ENCODE measurements around the gene ATP2B2.

ATP2B2 gene

DNA sequence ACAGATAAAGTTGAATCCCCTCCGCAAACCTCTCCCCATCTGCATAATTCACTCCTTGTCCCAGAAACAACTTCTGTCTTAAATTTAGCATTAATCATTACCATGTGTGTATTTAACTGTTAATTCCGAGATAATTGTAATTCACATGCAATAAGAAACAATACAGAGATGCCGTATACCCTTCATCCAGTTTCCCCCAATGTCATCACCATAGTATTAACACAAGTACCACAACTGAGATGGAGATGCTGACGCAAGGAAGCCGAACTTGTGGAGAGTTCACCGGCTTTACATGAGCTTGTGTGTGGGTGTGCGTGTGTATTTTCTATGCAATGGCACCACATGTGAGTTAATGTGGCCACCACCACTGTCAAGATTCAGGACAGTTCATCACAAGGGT, 144.9 kb downstream of the ATP2B2 start:
- H3K79me2 ChIP-seq (ENCODE audit: insufficient read depth, low read length): no peaks in the 10 kb centered on the region
- no peak for TF ChIP-seq EZH2phosphoT487 (IDR thresholded peaks at IDR 0.05; ENCODE audit: borderline replicate concordance)
- TF ChIP-seq, protein P1, sequence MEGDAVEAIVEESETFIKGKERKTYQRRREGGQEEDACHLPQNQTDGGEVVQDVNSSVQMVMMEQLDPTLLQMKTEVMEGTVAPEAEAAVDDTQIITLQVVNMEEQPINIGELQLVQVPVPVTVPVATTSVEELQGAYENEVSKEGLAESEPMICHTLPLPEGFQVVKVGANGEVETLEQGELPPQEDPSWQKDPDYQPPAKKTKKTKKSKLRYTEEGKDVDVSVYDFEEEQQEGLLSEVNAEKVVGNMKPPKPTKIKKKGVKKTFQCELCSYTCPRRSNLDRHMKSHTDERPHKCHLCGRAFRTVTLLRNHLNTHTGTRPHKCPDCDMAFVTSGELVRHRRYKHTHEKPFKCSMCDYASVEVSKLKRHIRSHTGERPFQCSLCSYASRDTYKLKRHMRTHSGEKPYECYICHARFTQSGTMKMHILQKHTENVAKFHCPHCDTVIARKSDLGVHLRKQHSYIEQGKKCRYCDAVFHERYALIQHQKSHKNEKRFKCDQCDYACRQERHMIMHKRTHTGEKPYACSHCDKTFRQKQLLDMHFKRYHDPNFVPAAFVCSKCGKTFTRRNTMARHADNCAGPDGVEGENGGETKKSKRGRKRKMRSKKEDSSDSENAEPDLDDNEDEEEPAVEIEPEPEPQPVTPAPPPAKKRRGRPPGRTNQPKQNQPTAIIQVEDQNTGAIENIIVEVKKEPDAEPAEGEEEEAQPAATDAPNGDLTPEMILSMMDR (conservative IDR thresholded peaks at IDR 0.05; ENCODE audit: low read length): no peak

DNA sequence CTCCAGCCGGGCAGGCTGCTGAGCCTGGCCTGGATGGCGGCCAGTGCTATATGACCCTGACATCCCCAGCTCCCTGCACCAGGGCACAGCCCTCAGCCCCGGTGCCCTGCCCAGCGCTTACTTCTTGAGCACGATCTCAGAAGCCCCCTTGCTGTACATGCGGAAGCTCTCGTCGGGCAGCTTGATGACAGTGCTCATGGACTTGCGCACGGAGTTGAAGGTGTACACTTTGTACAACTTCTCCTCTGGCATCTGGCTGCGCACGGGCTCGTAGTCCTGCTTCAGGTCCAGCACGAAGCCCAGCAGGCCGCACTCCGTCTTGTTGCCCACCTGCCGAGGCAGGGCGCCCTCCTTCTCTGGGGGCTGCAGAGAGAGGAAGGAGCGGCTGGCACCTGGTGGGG, 145.6 kb downstream of the ATP2B2 start:
- H3K36me3 ChIP-seq (ENCODE audit: insufficient read depth, low read length): no peaks in the 10 kb centered on the region
- H3K79me2 ChIP-seq (ENCODE audit: insufficient read depth, low read length): no peaks in the 10 kb centered on the region
- no peaks in the 10 kb centered on the region for H3K9me3 ChIP-seq (ENCODE audit: insufficient read depth, low read depth, low read length)
- no peaks in the 10 kb centered on the region for H3F3A ChIP-seq (ENCODE audit: low read depth)
- H3K4me3 ChIP-seq (ENCODE audit: low read length, poor library complexity, severe bottlenecking): no peak overlapping the region
- H3K9ac ChIP-seq (ENCODE audit: low read depth, low read length, poor library complexity, severe bottlenecking): no peak overlapping the region
- TF ChIP-seq EZH2phosphoT487 (IDR thresholded peaks at IDR 0.05; ENCODE audit: borderline replicate concordance): no peak
- TF ChIP-seq, protein P1 (conservative IDR thresholded peaks at IDR 0.05; ENCODE audit: low read length): no peak
- H2AFZ ChIP-seq (ENCODE audit: low read length): no peak overlapping the region
- peaks cover 9% of the 10 kb centered on the region for H3K4me1 ChIP-seq (ENCODE audit: insufficient read depth, low read length, poor library complexity, severe bottlenecking)
- no peaks in the 10 kb centered on the region for H4K20me1 ChIP-seq (ENCODE audit: insufficient read depth, low read length, poor library complexity, severe bottlenecking)
- H3K4me2 ChIP-seq (ENCODE audit: low read depth, low read length, poor library complexity, severe bottlenecking): no peak overlapping the region
- no peaks in the 10 kb centered on the region for H3K9me2 ChIP-seq (replicated peaks; ENCODE audit: low read depth, low read length)
- H3K27me3 ChIP-seq (ENCODE audit: insufficient read depth, low read length, poor library complexity, severe bottlenecking): no peaks in the 10 kb centered on the region

More for the DNA sequence above, 144.9 kb downstream of the ATP2B2 start:
- H3K4me3 ChIP-seq (ENCODE audit: low read length, poor library complexity, severe bottlenecking): no peak overlapping the region
- no peaks in the 10 kb centered on the region for H3K27me3 ChIP-seq (ENCODE audit: insufficient read depth, low read length, poor library complexity, severe bottlenecking)
- H3K4me2 ChIP-seq (ENCODE audit: low read depth, low read length, poor library complexity, severe bottlenecking): no peak overlapping the region
- no peak overlapping the region for H2AFZ ChIP-seq (ENCODE audit: low read length)
- H3K9me3 ChIP-seq (ENCODE audit: insufficient read depth, low read depth, low read length): no peaks in the 10 kb centered on the region
- no peak overlapping the region for H3K9ac ChIP-seq (ENCODE audit: low read depth, low read length, poor library complexity, severe bottlenecking)
- H3K9me2 ChIP-seq (replicated peaks; ENCODE audit: low read depth, low read length): no peaks in the 10 kb centered on the region
- peaks cover 9% of the 10 kb centered on the region for H3K4me1 ChIP-seq (ENCODE audit: insufficient read depth, low read length, poor library complexity, severe bottlenecking)
- H3F3A ChIP-seq (ENCODE audit: low read depth): no peaks in the 10 kb centered on the region
- no peaks in the 10 kb centered on the region for H4K20me1 ChIP-seq (ENCODE audit: insufficient read depth, low read length, poor library complexity, severe bottlenecking)
- no peaks in the 10 kb centered on the region for H3K36me3 ChIP-seq (ENCODE audit: insufficient read depth, low read length)

DNA sequence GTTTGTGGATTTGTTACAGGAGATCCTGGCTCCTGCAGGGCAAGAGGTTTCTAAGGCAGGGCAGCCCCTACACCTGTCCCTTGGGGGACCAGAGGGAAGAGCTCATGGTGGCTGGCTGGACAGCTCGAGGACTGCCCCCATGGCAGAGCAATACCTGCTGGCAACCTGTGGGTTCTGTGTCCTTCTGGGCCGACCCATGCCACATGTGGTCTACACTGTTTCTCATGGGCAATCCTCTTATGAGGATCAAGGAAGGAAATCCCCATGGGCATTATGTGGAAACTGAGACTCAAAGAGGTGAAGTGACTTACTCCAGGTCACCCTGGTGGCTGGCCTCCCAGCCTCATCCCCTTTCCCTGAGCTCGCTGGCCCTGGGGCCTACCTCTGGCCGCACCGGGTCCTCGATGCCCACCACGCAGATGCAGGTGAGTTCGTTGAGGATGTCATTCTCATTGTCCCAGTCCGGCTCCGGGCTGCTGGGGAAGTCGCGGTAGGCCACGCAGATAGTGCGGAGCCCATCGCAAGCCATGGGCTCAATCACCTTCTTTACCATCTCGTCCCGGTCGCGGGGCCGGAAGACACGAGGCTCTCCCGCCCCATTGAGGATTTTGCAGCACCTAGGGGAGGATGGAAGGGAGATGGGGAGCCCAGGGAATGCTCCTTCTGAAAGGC, 146.9 kb downstream of the ATP2B2 start:
- H3K9me3 ChIP-seq (ENCODE audit: insufficient read depth, low read depth, low read length): no peaks in the 10 kb centered on the region
- no peak for TF ChIP-seq EZH2phosphoT487 (IDR thresholded peaks at IDR 0.05; ENCODE audit: borderline replicate concordance)
- TF ChIP-seq, protein P1 (conservative IDR thresholded peaks at IDR 0.05; ENCODE audit: low read length): no peak
- H3K9me2 ChIP-seq (replicated peaks; ENCODE audit: low read depth, low read length): no peaks in the 10 kb centered on the region
- H3K36me3 ChIP-seq (ENCODE audit: insufficient read depth, low read length): no peaks in the 10 kb centered on the region
- no peak overlapping the region for H3K4me3 ChIP-seq (ENCODE audit: low read length, poor library complexity, severe bottlenecking)
- peaks cover 13% of the 10 kb centered on the region for H3K4me1 ChIP-seq (ENCODE audit: insufficient read depth, low read length, poor library complexity, severe bottlenecking)
- H3K27me3 ChIP-seq (ENCODE audit: insufficient read depth, low read length, poor library complexity, severe bottlenecking): no peaks in the 10 kb centered on the region
- no peaks in the 10 kb centered on the region for H3K79me2 ChIP-seq (ENCODE audit: insufficient read depth, low read length)
- no peak overlapping the region for H3K9ac ChIP-seq (ENCODE audit: low read depth, low read length, poor library complexity, severe bottlenecking)
- H4K20me1 ChIP-seq (ENCODE audit: insufficient read depth, low read length, poor library complexity, severe bottlenecking): no peaks in the 10 kb centered on the region
- no peak overlapping the region for H3K4me2 ChIP-seq (ENCODE audit: low read depth, low read length, poor library complexity, severe bottlenecking)
- no peaks in the 10 kb centered on the region for H3F3A ChIP-seq (ENCODE audit: low read depth)
- no peak overlapping the region for H2AFZ ChIP-seq (ENCODE audit: low read length)

Measured in Loucy (cell line).